Measurements from ENCODE around the gene BIN1.

The BIN1 gene

DNA sequence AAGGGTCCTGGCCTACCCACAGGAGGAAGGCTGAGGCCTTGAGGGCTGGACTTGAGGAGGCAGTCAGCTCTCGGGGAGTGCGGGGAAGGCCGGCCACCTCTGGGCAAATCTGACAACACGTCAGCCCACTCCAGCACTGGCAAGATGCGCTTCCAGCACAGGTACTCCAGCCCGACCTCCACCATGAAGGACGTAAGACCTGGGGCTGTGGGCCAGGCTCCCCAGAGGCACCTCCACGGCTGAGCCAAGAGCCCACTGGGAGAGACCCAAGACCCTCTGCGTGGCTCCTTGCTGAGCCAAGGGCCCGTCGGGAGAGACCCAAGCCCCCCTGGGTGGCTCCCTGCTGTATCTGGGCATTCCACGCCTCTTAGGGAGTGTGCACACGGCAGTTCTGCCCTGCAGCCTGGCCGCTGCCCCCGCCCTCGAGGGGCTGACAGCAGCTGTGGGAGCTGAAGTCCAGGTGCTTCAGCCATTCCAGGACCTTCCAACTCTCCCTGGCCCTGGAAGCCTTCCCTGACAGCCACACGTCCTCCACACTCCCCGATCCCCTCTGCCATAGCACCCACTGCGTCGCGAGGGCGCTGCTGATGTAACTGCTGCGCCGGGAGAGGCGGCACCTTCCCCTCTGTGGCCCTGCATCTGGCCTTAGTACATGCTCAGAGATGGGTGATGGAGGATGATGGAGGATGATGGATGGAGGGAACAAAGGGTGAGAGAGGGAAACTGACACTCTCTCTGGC is 50.2 kb downstream of the BIN1 start:
- no peak for DNase-seq

DNA sequence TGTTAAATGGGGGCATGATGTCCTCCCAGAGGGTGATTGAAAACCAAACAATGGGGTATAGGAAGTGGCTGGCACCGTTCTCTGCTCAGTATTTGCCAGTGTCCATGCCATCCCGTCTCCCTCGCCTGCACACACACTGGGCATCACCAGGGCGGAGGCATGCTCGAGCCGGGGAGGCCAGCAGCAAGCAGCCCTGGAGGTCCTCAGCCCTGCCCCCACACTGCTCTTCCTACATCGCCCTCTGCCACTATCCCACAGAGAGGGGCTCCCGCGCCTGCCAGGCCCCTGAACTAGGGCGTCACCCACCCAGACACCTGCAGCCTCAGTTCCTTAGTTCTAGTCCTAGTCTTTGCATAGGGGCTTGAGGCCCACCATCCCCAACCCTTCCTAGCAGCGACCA is 50.9 kb downstream of the BIN1 start:
- DNase-seq = no peak

DNA sequence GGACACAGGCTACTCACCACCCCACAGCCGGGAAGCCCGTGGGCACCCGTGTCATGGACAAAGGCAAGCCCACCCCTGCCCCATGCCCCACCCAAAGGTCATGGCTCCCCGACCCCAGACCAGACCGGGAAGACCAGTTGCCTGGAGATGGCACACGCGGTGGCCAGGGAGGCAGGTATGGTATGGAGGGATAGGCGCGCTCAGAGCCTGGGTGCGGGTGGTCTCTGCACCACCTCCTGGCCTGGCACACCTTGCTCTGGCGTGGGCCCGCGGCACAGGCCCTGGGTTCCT is 51.2 kb downstream of the BIN1 start:
- no peak for DNase-seq

DNA sequence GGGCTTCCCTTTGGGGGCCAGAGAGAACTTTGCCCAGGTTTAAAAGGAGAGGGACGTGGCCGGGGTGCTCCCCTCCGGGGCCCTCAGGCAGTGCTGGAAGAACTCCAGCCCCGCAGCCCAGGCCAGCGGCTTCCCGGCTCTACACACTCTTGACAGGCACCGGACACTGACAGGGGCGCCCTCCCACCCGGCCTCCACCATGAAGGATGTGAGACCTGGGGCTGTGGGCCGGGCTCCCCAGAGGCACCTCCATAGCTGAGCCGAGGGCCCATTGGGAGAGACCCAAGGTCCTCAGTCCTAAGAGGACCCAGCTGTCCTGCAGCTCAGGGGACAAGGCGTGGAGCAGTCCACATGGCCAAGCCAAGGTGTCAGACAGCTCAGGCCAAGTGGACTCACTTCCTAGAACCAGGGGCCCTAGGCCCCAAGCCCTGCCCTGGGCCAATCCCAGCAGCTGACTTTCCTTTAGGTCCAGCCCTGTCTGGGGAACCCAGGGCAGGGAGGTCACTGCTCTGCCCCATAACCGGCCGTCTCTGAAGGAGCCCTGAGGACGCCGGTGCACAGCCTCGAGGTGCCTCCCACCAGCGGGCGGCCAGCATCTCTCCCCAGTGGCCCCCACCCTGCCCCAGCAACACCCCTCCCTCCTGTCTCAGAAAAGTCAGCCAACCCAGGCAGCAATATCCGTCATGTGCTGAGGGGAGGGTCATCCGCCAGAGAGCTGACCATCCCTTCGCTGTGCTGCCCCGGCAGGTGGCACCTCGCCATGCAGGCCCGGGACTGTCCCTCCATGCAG is 51.8 kb downstream of the BIN1 start:
- DNase-seq = no peak

DNA sequence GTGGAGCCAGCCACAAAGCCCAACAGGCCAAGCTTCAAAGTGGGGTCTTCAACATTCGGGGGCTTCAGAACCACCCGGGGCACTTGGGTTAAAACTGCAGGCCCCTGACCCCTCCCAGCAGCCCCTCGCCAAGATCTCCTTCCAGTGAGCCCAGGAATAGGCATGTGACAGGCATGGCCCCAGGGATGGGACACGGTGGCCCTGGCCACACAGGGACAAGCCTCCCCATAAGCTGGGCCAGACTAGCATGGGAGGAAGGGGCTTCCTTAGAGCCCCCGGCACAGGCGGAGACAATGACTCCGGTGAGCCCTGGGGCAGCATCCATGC is 52.4 kb downstream of the BIN1 start:
- DNase-seq = no peak

DNA sequence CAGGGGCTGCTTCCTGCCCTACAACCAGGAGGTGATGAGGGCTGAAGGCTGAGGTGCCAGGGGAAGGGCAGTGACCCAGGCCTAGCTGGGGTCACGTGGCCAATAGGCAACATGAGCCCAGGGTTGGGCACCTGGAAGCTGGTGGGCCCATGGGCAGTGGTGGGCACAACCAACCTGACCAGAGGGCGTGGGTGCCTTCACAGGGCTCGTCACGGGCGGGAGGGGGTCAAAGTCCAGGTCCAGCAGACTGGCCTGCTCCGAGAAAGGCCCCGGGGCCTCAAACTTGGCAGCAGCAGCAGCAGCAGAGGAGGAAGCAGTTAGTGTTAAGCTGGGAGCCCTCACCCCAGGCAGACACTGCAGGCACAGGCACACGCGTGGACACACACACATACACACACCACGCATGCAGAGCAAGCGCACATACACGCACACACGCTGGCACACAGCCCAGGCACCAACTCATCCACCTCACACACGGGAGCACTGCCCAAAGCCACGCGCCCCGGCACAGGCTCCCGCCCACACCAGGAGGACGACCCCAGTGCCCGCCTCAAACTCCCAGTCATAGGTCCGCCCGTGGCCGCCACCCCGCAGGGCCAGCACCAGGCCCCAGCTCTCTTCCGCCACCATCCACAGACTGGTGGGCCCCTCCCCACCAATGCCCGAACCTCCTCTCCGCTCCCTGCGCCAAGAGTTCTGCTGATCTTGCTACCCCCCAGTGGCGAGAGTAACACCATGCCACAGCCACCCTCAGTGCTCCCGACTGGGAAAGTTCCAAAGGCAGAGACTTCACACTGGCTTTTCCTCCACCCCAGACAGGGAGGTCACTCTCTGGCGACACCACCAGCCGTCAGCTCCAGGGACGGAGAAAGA is 53.0 kb downstream of the BIN1 start:
- DNase-seq = no peak

DNA sequence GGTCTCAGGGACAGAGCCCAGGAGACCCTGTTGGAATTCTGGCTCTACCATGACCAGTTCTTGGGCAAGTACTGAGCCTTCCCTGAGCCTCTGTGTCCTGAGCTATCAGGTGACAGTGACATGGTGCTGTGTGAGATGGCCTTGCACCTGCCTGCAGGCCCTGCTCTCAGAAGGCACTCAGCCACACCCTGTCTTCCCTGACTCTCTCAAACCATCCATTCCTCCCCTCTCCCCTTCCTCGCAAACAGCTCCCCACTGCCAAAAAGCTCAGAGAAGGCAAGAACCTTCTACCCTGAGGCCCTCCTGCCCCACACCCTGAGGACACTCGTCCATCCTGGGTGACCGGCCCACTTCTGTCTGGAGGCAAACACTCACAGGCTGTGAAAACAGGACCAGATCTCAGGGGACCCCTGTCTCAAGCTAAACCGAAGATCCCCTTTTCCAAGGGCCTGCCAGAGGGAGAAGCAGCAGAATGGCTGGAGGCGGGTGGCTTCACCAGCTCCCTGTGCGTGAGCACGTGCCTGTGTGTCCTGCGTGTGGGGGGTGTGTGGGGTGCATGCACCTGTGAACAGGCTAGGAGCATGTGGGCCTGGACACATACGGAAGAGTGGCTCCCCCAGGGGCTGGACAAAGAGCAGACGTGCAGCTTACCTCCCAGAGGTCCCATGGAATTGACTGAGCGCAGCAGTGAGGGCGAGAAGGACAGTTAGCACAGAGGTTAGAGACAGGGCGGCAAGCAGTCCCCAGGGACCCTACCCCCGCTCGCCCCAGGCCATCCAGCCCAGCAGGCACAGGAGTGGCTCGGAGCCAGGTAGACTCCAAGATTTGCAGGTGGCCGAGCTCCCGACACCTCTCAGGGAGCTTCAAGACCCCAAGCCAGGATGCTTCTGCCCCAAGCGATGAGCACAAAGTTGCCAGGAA is 53.9 kb downstream of the BIN1 start:
- no peak for DNase-seq

DNA sequence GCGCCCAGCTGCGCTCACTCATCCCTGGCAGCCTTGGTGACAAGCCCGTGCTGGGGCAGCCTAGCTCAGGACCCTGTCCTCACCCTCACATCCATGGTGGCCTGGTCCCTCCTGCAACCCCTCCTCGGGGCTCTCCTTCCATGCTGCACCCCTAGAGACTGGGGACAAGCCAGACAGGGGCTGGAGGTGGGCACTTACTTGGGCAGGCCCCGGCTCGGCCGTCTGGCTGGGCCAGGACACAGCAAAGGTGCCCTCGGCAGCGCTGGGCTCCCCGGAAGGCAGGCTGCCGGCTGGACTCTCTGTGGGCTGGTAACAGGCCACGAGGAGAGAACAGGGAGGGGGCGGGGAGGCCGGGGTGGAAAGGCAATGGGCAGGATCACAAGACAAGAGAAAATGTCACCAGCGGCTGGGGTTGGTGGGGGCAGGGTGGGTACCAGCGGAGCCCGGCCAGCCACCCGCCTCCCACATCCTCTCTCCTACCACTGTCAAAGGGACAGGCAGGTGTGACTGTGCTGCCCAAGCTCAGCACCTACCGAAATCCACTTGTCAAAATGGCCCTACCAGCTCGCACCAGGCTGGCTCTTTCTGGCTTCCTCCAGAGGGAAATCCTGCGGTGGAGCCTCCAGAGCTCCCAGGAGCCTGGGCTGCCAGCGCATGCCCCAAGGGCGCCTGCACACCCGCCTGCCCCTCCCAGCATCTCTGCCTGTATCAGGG is 54.7 kb downstream of the BIN1 start:
- DNase-seq = no peak

DNA sequence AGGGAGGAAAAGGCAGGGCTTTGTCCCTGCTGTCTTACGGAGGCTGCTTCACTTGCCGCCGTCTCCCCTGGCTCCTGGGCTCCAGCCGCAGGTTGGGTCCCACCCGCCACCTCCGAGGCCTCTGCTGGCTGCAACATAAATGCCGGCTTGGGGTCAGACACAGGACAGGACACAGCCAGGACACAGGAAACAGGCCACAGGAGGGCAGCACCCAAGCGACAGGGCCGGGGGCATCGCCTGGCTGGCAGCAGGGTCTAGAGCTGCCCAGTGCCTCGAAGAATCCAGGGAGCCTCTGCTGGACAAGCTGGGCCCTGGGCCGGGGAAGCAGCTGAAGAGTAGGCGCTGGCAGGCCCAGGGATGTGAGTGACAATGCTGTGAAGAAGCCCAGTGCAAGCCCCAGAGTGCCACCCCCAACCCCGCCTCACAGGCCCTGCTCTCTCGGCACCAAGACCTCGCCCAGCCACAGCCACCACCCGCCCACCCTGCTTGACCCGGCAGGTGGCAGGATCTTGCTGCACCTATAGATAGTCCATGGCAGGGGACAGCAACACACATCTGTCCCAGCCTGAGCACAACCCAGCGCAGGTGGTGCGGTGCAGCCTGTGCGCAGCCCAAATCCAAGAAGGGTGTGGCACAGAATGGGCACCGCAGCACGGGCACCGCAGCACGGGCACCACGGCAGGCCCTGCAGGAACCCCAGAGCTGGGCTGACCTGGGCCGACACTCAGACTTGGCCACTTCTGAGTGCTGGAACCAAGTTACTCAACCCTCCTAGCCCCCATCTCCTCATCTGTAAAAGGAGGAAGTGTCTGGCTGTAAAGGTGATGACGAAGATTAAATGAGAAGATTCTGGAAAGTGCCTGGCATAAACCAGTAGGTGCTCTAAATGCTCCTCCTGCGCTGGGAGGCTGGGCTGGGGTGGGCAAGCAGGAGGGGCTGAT is 55.6 kb downstream of the BIN1 start:
- DNase-seq = no peak

DNA sequence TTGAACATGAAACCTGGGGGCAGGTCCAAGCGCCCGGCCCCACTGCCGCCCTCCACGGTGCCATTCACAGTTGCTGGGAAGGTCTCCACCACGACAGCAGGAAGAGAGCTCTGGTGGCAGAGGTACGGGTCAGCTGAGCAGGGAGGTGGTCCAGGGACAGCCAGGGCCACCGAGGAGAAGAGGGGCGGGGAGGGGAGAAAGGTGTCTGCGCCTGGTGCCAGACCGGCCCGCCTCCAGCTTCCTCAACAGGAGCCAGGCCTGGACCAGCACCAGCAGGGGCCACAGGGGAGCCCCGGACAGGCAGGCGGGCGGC is 56.2 kb downstream of the BIN1 start:
- DNase-seq = no peak

DNA sequence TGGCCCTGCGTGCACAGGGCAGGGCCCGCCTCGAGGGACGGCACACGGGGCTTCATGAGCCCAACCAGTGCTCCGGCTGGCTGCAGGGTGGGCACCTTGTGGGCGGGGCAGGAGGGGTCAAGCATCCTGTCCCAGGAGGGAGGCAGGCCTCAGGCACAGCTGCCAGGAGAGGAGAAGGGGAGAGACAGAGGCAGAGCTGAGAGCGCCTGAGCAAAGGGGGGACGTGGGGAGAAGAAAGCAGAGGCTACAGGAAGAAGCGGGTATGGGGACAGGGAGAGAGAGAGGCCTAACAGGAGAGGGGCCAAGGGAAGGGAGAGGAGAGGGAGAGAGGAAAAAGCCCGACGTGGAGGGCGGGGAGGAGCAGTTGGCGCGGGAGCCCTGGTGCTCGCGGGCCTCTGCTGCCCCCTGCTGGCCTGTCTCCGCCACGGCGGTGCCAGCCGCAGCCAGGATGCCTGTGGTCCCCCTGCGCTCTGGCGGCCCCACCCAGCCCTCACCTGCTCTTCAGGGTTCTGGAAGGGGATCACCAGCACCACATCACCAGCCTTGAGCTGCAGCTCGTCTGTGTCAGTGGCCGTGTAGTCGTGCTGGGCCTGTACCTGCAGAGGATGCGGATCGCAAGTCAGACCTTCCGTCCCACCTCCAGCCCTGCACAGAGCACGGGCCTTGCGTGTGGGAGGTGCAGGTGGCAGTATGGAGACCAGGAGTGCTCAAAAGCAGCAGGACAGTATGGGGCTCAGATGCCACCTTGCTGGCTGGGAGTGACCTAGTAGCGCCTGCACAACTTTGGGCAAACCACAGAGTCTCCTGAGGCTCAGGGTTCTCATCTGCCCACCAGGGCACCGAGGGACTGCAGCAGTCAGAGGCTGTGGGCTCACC is 56.8 kb downstream of the BIN1 start:
- peak; percentile 36 for DNase-seq

DNA sequence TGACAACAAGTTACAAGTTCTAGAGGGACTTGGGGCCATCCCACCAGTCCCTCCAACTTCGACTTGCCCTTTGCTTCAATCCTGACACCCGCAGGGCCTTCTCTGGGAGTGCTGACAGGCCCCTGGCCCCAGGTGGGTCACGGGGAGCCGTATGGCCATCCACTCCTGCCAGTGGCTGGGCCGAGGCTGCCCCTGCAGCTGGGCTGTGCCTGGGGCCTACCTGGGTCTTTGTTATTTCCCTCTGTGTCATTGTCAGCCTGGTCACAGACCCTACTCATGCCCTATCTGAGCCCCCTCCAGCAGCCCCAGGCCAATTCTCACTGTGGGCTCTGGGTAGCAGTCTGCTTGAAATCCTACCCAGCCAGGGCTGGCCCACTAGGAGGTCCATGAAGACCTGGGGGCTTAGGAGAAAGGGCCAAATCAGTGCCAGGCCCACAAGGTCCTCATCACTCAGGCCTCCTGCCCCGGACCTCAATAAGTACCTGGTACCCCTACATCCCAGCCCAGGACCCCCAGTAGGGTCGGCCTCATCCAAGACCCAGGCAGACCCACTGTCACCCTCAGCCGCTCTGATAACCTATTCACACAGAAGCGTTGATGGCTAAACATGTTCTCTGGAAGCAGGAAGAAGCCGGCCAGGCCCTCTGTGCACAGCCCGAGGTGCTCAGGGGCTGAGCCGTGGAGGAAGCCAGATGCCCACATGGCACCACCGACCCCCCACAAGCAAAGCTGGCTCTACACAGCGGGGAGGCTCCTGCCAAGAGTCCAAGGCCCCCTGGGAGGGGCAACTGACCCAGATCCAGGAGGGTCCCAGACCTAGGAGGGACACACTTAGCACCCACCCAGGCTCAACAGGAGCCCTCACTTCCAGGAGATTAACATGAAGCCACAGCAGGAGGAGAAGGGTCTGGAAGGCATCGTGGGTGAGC is 57.7 kb downstream of the BIN1 start:
- DNase-seq = no peak

DNA sequence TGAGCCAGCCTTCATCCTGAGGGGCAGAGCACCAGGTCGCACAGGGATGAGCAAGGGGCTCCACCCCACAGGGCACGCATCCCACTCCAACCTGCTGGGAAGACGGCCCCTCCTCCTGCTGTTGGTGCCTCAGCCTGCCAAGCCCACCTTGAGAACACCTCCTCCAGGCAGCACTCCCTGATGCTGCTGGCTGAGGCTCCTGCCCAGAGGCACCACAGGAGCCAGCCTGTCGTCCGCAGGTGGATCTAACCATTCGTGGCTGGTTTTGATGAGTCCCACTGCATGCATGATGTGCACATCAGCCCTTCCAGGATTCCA is 58.4 kb downstream of the BIN1 start:
- DNase-seq = no peak

DNA sequence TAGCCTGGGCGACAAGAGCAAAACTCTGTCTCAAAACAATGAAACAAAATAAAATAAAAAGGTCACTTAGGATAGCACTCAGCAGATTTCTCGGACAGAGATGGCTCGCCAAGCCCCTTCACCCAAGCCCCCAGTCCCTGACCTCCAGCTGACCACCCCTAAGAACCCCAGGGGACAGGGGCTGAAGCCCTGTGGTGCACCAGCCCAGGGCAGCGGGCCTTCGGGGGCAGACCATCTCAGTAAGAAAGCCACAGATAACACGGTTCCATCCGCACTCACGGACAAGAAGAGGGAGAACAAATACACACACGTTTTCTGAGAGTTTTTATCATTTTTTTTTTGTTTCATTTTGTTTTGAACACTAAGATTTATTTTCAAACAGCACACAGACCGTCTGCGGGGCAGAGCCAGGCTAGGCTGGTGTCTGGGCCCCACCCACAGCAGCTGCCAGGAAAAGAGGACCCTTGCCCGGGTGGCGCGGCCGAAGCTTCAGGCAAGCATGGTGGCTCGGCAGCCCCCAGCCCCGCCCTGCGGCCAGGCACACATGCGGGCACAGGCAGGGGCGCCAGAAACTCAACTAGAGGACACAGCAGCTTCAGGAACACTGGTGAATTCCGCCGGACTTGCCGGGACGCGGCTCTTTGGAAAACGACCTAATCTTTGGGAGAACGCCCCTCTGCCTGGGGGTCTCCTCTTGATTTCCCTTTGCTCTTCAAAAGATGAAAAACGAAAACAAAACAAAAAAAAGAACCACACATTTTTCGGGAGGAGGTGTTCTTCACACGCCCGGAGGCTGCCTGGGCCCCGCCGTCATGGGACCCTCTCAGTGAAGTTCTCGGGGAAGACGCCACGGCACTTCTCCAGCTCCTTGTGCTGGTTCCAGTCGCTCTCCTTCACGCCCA is 59.0 kb downstream of the BIN1 start:
- no peak for DNase-seq

DNA sequence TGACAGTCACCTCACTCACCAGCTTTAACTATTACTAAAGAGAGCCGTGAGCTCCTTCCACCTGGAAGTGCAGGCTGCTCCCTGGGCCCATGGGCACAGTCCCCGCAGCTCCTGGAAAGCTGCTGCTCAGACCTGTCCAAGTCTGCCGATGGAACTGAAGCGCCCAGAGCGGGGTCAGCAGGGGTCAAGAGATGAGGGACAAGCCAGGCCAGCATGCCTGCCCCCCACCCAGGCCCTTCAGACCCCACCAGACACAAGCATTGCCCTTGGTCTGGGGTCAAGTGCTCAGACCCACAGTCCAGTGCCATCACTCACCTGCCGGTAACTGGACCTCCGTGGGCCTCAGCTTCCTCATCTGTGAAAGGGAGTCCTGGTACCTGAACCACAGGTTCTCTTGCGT is 59.9 kb downstream of the BIN1 start:
- no peak for DNase-seq

DNA sequence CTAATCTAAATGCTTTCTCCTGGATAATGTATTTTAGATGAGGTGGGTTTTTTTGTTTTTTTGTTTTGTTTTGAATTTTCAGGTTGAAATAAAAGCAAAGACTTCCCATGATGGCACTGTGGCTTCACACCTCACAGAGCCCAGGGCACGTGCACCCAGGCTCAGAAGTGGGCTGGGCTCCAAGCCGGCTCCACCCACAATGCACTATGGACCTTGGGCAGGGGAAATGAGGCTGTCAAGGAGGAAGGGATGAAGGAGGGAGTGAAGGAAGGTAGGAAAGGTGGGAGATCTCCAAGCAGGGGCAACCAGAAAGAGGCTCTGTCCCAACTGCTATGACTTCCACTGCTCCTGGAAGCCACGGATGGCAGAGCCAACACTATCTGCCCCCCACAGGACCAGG is 60.4 kb downstream of the BIN1 start:
- no peak for DNase-seq

DNA sequence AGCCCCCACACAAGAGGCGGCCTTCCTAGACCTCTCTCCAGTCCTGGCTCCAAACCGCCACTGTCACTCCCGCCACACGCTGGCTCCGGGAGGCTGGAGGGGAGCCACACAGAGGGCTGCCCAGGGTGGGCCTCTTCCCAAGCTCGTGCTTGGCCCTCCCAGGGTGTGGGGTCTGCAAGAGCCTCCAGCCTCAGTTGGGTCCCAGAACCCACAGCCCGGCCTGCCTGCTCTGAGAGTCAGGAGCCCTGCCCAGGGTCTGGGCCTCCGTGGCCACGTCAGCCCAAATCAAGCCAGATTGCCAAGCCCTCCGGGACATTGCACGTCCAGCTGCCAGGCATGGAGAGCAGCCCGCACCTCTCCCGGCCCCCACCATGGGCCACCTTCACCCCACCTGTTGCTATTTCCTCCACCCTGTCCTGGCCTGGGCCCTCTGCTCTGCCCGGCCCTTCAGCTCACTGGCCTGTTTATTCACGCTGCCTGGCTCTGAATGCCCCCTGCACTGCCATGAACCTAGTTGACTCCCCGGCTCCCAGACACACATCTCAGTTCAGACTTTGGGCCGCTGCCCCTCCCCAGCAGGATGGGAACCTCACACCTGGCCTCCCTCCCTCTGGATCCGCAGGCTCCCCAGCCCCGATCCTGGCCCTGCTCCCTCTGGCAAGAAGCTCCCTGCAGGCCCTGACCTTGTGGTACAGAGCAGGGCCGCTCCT is 61.0 kb downstream of the BIN1 start:
- DNase-seq = no peak

All from activated CD4-positive, alpha-beta T cell treated with anti-CD3 and anti-CD28 coated beads for 1 hour (primary cell).